ENCODE data around the gene FAM98C.

The FAM98C gene

GRCh38 chr19:38370299-38370698 lies 32.6 kb upstream of the FAM98C start:
- no peak overlapping the region for H3K27ac Mint-ChIP-seq
- intact Hi-C loops (cut with micrococcal nuclease) = no loop called here
- H3K27me3 Mint-ChIP-seq = peaks cover 28% of the 10 kb centered on the region
- peaks cover 9% of the 10 kb centered on the region for H3K36me3 Mint-ChIP-seq (ENCODE audit: low read depth)
- no peaks in the 10 kb centered on the region for H3K9me3 Mint-ChIP-seq
- H3K4me1 Mint-ChIP-seq (ENCODE audit: low read depth) = peaks cover 4% of the 10 kb centered on the region
- H3K4me3 Mint-ChIP-seq = no peak overlapping the region

GRCh38 chr19:38371081-38371480 lies 31.8 kb upstream of the FAM98C start:
- no peaks in the 10 kb centered on the region for H3K9me3 Mint-ChIP-seq
- peaks cover 12% of the 10 kb centered on the region for H3K36me3 Mint-ChIP-seq (ENCODE audit: low read depth)
- H3K27ac Mint-ChIP-seq = no peak overlapping the region
- intact Hi-C loops (cut with micrococcal nuclease) = no loop called here
- no peak overlapping the region for H3K4me3 Mint-ChIP-seq
- peaks cover 26% of the 10 kb centered on the region for H3K27me3 Mint-ChIP-seq
- H3K4me1 Mint-ChIP-seq (ENCODE audit: low read depth) = peaks cover 12% of the 10 kb centered on the region

- Mint-ChIP-seq H3K9me3 (no peaks in the 10 kb centered on the region), H3K4me3 (peak overlapping the region; percentile 66), H3K36me3 (ENCODE audit: low read depth) (peaks cover 40% of the 10 kb centered on the region), H3K4me1 (ENCODE audit: low read depth) (peaks cover 21% of the 10 kb centered on the region), H3K27me3 (peaks cover 13% of the 10 kb centered on the region), H3K27ac (peak overlapping the region; percentile 95)
- intact Hi-C loops (cut with micrococcal nuclease) = loop anchor here (1.0 kb wide), 1 partner anchor 39 kb away; the partner anchor contains the start of gene CATSPERG
Measured at GRCh38 chr19:38373907-38374331, 29.0 kb upstream of the FAM98C start.

GRCh38 chr19:38374332-38375097 lies 28.4 kb upstream of the FAM98C start, which contains the start of gene PSMD8:
Gene PSMD8 (plus strand): TSS chr19:38374571. CDS start chr19:38374602, 31 bp downstream.
- Mint-ChIP-seq H3K27ac (peak within 1 kb of the TSS; percentile 95), H3K27me3 (peaks cover 12% of the 10 kb centered on the region), H3K9me3 (no peaks in the 10 kb centered on the region), H3K4me1 (ENCODE audit: low read depth) (peaks cover 24% of the 10 kb centered on the region), H3K4me3 (peak within 1 kb of the TSS; percentile 92), H3K36me3 (ENCODE audit: low read depth) (peaks cover 46% of the 10 kb centered on the region)
- intact Hi-C loops (cut with micrococcal nuclease) = loop anchor here (1.0 kb wide), 1 partner anchor 39 kb away; the partner anchor contains the start of gene CATSPERG

GRCh38 chr19:38375098-38375493 lies 27.8 kb upstream of the FAM98C start:
- intact Hi-C loops (cut with micrococcal nuclease) = no loop called here
- Mint-ChIP-seq H3K9me3 (no peaks in the 10 kb centered on the region), H3K27ac (peak overlapping the region; percentile 95), H3K36me3 (ENCODE audit: low read depth) (peaks cover 52% of the 10 kb centered on the region), H3K4me3 (peak overlapping the region; percentile 92), H3K4me1 (ENCODE audit: low read depth) (peaks cover 26% of the 10 kb centered on the region), H3K27me3 (peaks cover 10% of the 10 kb centered on the region)

GRCh38 chr19:38375748-38376147 lies 27.1 kb upstream of the FAM98C start:
- no peaks in the 10 kb centered on the region for H3K9me3 Mint-ChIP-seq
- H3K27ac Mint-ChIP-seq = peak overlapping the region; percentile 95
- peak overlapping the region; percentile 92 for H3K4me3 Mint-ChIP-seq
- peaks cover 26% of the 10 kb centered on the region for H3K4me1 Mint-ChIP-seq (ENCODE audit: low read depth)
- intact Hi-C loops (cut with micrococcal nuclease) = no loop called here
- H3K36me3 Mint-ChIP-seq (ENCODE audit: low read depth) = peaks cover 58% of the 10 kb centered on the region
- H3K27me3 Mint-ChIP-seq = peaks cover 5% of the 10 kb centered on the region

GRCh38 chr19:38376576-38376975 lies 26.3 kb upstream of the FAM98C start:
- Mint-ChIP-seq H3K27ac (no peak overlapping the region), H3K4me1 (ENCODE audit: low read depth) (peaks cover 26% of the 10 kb centered on the region), H3K4me3 (peak overlapping the region; percentile 39), H3K27me3 (peaks cover 4% of the 10 kb centered on the region), H3K36me3 (ENCODE audit: low read depth) (peaks cover 67% of the 10 kb centered on the region), H3K9me3 (no peaks in the 10 kb centered on the region)
- intact Hi-C loops (cut with micrococcal nuclease) = no loop called here

- Mint-ChIP-seq H3K27me3 (peaks cover 4% of the 10 kb centered on the region), H3K36me3 (ENCODE audit: low read depth) (peaks cover 71% of the 10 kb centered on the region), H3K27ac (no peak overlapping the region), H3K4me1 (ENCODE audit: low read depth) (peaks cover 26% of the 10 kb centered on the region), H3K9me3 (no peaks in the 10 kb centered on the region), H3K4me3 (no peak overlapping the region)
- intact Hi-C loops (cut with micrococcal nuclease) = no loop called here
Measured at GRCh38 chr19:38377052-38377451, 25.8 kb upstream of the FAM98C start.

GRCh38 chr19:38378866-38379265 lies 24.0 kb upstream of the FAM98C start:
- Mint-ChIP-seq H3K9me3 (no peaks in the 10 kb centered on the region), H3K27ac (no peak overlapping the region), H3K36me3 (ENCODE audit: low read depth) (peaks cover 90% of the 10 kb centered on the region), H3K4me1 (ENCODE audit: low read depth) (peaks cover 26% of the 10 kb centered on the region), H3K4me3 (no peak overlapping the region), H3K27me3 (peaks cover 3% of the 10 kb centered on the region)
- intact Hi-C loops (cut with micrococcal nuclease) = no loop called here

GRCh38 chr19:38381138-38381537 lies 21.8 kb upstream of the FAM98C start:
- no peak overlapping the region for H3K4me3 Mint-ChIP-seq
- no peak overlapping the region for H3K27ac Mint-ChIP-seq
- intact Hi-C loops (cut with micrococcal nuclease) = no loop called here
- peaks cover 21% of the 10 kb centered on the region for H3K27me3 Mint-ChIP-seq
- H3K4me1 Mint-ChIP-seq (ENCODE audit: low read depth) = peaks cover 33% of the 10 kb centered on the region
- peaks cover 97% of the 10 kb centered on the region for H3K36me3 Mint-ChIP-seq (ENCODE audit: low read depth)
- no peaks in the 10 kb centered on the region for H3K9me3 Mint-ChIP-seq

- H3K27me3 Mint-ChIP-seq = peaks cover 27% of the 10 kb centered on the region
- intact Hi-C loops (cut with micrococcal nuclease) = no loop called here
- H3K4me1 Mint-ChIP-seq (ENCODE audit: low read depth) = peaks cover 37% of the 10 kb centered on the region
- H3K4me3 Mint-ChIP-seq = no peak overlapping the region
- no peak overlapping the region for H3K27ac Mint-ChIP-seq
- no peaks in the 10 kb centered on the region for H3K9me3 Mint-ChIP-seq
- H3K36me3 Mint-ChIP-seq (ENCODE audit: low read depth) = peaks cover 81% of the 10 kb centered on the region
Measured at GRCh38 chr19:38383184-38383583, 19.7 kb upstream of the FAM98C start.

- no peak overlapping the region for H3K4me3 Mint-ChIP-seq
- H3K4me1 Mint-ChIP-seq (ENCODE audit: low read depth) = peaks cover 39% of the 10 kb centered on the region
- H3K27me3 Mint-ChIP-seq = peaks cover 29% of the 10 kb centered on the region
- intact Hi-C loops (cut with micrococcal nuclease) = no loop called here
- peaks cover 77% of the 10 kb centered on the region for H3K36me3 Mint-ChIP-seq (ENCODE audit: low read depth)
- H3K9me3 Mint-ChIP-seq = no peaks in the 10 kb centered on the region
- H3K27ac Mint-ChIP-seq = no peak overlapping the region
Measured at GRCh38 chr19:38383743-38384142, 19.1 kb upstream of the FAM98C start.

- H3K4me3 Mint-ChIP-seq = no peak overlapping the region
- intact Hi-C loops (cut with micrococcal nuclease) = no loop called here
- no peak overlapping the region for H3K27ac Mint-ChIP-seq
- H3K36me3 Mint-ChIP-seq (ENCODE audit: low read depth) = peaks cover 70% of the 10 kb centered on the region
- H3K27me3 Mint-ChIP-seq = peaks cover 36% of the 10 kb centered on the region
- H3K9me3 Mint-ChIP-seq = no peaks in the 10 kb centered on the region
- peaks cover 37% of the 10 kb centered on the region for H3K4me1 Mint-ChIP-seq (ENCODE audit: low read depth)
Measured at GRCh38 chr19:38384209-38385027, 18.5 kb upstream of the FAM98C start.

Measured in dendritic cell treated with granulocyte-macrophage colony-stimulating factor and Interleukin-4, amounts not matched to agents 40 ng/mL and 50 ng/mL, for 4 days (primary cell).